SK-N-SH (cell line): ENCODE measurements around the gene MEF2B. TPM values are rescaled to one million over a fixed set of nuclear protein-coding genes. Genes with fewer than 3 reads are reported as not detected.

Experiments
- MXI1 ChIP-seq: IDR thresholded peaks from 2 replicates; pipeline ENCODE4 v1.6.1; 2012; ENCODE audit warnings: mild to moderate bottlenecking, low read depth, low read length, improper control_type of control experiment
- POLR2AphosphoS5 ChIP-seq: IDR thresholded peaks from 2 replicates; pipeline ENCODE4 v1.6.1; 2012; ENCODE audit warnings: low read depth, low read length
- TAF1 ChIP-seq: IDR thresholded peaks from 2 replicates; pipeline ENCODE4 v1.6.1; 2012; ENCODE audit warnings: low read depth, mild to moderate bottlenecking, low read length, moderate library complexity, borderline replicate concordance
- polyA plus RNA-seq, 3 experiments: library from polyadenylated mRNA; depleted of rRNA; stranded (reverse); fragments of >200 nt; gene quantifications; 2 replicates each; pipeline ENCODE4 v1.2.3, GENCODE V29; 2012
- TF ChIP-seq, protein P1 (sequence below): fragments of 150-350 bp; IDR thresholded peaks from 2 replicates; pipeline ENCODE4 v1.6.1; 2016; ENCODE audit warnings: mild to moderate bottlenecking, low read depth, low read length

MEF2B gene
- polyA plus RNA-seq, 1 of the 3 experiments (the other 2 are of a cell fraction), result 1.0 TPM

- no peak for TF ChIP-seq POLR2AphosphoS5
- no peak for TF ChIP-seq TAF1
- TF ChIP-seq, protein P1, sequence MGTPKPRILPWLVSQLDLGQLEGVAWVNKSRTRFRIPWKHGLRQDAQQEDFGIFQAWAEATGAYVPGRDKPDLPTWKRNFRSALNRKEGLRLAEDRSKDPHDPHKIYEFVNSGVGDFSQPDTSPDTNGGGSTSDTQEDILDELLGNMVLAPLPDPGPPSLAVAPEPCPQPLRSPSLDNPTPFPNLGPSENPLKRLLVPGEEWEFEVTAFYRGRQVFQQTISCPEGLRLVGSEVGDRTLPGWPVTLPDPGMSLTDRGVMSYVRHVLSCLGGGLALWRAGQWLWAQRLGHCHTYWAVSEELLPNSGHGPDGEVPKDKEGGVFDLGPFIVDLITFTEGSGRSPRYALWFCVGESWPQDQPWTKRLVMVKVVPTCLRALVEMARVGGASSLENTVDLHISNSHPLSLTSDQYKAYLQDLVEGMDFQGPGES, result no peak
- no peak for TF ChIP-seq MXI1
Observed at GRCh38 chr19:19095691-19096090, 74.4 kb downstream of the MEF2B start (continued).

Other genes starting within 250 kb of the MEF2B start
- gene HOMER3, start 229.0 kb downstream of the MEF2B start, polyA plus RNA-seq (2012; rRNA removed), result 81.0 and 83.0 TPM in 2 replicates
- 56.3 and 74.9 TPM in 2 replicates for gene SUGP2, start 136.7 kb downstream of the MEF2B start, polyA plus RNA-seq (2012; rRNA removed)
- gene ARMC6, start 136.7 kb downstream of the MEF2B start, polyA plus RNA-seq (2012; rRNA removed), result 32.2 and 34.7 TPM in 2 replicates
- gene SLC25A42, start 106.3 kb downstream of the MEF2B start, polyA plus RNA-seq (2012; rRNA removed), result 4.3 and 6.1 TPM in 2 replicates
- 37.8 and 39.3 TPM in 2 replicates for gene TMEM161A, start 31.8 kb downstream of the MEF2B start, polyA plus RNA-seq (2012; rRNA removed)
- 33.7 and 36.4 TPM in 2 replicates for gene BORCS8, start 21.9 kb upstream of the MEF2B start, polyA plus RNA-seq (2012; rRNA removed)
- 98.2 and 117 TPM in 2 replicates for gene RFXANK, start 22.0 kb upstream of the MEF2B start, polyA plus RNA-seq (2012; rRNA removed)
- gene NR2C2AP, start 33.2 kb upstream of the MEF2B start, polyA plus RNA-seq (2012; rRNA removed), result 21.2 and 21.9 TPM in 2 replicates
- 0.03 and 0.10 TPM in 2 replicates for gene NCAN, start 41.7 kb upstream of the MEF2B start, polyA plus RNA-seq (2012; rRNA removed)
- 1.4 and 1.8 TPM in 2 replicates for gene TM6SF2, start 103.0 kb upstream of the MEF2B start, polyA plus RNA-seq (2012; rRNA removed)
- 35.1 and 43.2 TPM in 2 replicates for gene SUGP1, start 150.2 kb upstream of the MEF2B start, polyA plus RNA-seq (2012; rRNA removed)
- 17.6 and 19.4 TPM in 2 replicates for gene MAU2, start 150.6 kb upstream of the MEF2B start, polyA plus RNA-seq (2012; rRNA removed)
- gene GATAD2A, start 235.4 kb upstream of the MEF2B start, polyA plus RNA-seq (2012; rRNA removed), result 28.0 and 36.6 TPM in 2 replicates